DOHH2 (cell line): ENCODE results near the gene ELFN1.
A peak's percentile ranks its signal among the peaks of the same experiment; 100 is the strongest.

Experiments used
- H3F3A ChIP-seq: fragments of 200-600 bp; sonication (generic), shearing (Covaris generic); 2 replicates; pipeline ENCODE4 v1.6.0; 2016; ENCODE audit warnings: antibody characterized with exemption, mild to moderate bottlenecking; ENCODE audit not compliant: control insufficient read depth, insufficient read depth
- H3K27ac ChIP-seq: fragments of 200-600 bp; sonication (generic); 2 replicates; pipeline ENCODE4 v1.5.1; 2014; ENCODE audit warnings: low read depth, mild to moderate bottlenecking, low read length, moderate library complexity
- H3K27me3 ChIP-seq: fragments of 200-600 bp; sonication (generic); 2 replicates; pipeline ENCODE4 v1.6.1; 2014; ENCODE audit warnings: mild to moderate bottlenecking, low read length, mixed read lengths; ENCODE audit not compliant: control insufficient read depth
- H3K36me3 ChIP-seq: fragments of 200-600 bp; sonication (generic); 2 replicates; pipeline ENCODE4 v1.6.1; 2014; ENCODE audit warnings: mild to moderate bottlenecking, low read length, moderate library complexity, mixed read lengths; ENCODE audit not compliant: control insufficient read depth
- H3K4me1 ChIP-seq: fragments of 200-600 bp; sonication (generic); 2 replicates; pipeline ENCODE4 v1.6.1; 2014; ENCODE audit warnings: mild to moderate bottlenecking, low read length, mixed read lengths; ENCODE audit not compliant: control insufficient read depth
- H3K4me2 ChIP-seq: fragments of 200-600 bp; sonication (generic); 2 replicates; pipeline ENCODE4 v1.6.0; 2014; ENCODE audit warnings: mild to moderate bottlenecking, low read length, moderate library complexity
- H3K4me3 ChIP-seq: fragments of 200-600 bp; sonication (generic); 2 replicates; pipeline ENCODE4 v1.5.1; 2014; ENCODE audit warnings: mild to moderate bottlenecking, low read length, mixed read lengths
- H3K79me2 ChIP-seq: fragments of 200-600 bp; sonication (generic); 2 replicates; pipeline ENCODE4 v1.6.1; 2014; ENCODE audit warnings: mild to moderate bottlenecking, low read length, mixed read lengths; ENCODE audit not compliant: control insufficient read depth
- H3K9me2 ChIP-seq: fragments of 200-600 bp; sonication (generic); replicated peaks from 2 replicates; pipeline ENCODE4 v1.6.1; 2014; ENCODE audit warnings: mild to moderate bottlenecking, low read length, mixed read lengths; ENCODE audit not compliant: control insufficient read depth
- H3K9me3 ChIP-seq: fragments of 200-600 bp; sonication (generic); 2 replicates; pipeline ENCODE4 v1.6.1; 2014; ENCODE audit warnings: antibody characterized with exemption, low read length, mixed read lengths; ENCODE audit not compliant: control insufficient read depth, insufficient read depth
- H4K20me1 ChIP-seq: fragments of 200-600 bp; sonication (generic); 2 replicates; pipeline ENCODE4 v1.6.0; 2014; ENCODE audit warnings: low read depth, mild to moderate bottlenecking, antibody characterized with exemption, low read length, moderate library complexity; ENCODE audit not compliant: control insufficient read depth, insufficient read depth
- EZH2phosphoT487 ChIP-seq: fragments of 200-600 bp; sonication (generic); IDR thresholded peaks from 2 replicates; pipeline ENCODE4 v1.6.1; 2017; ENCODE audit warnings: borderline replicate concordance, mild to moderate bottlenecking, antibody characterized with exemption, low read length, moderate library complexity, mixed read lengths
- TF ChIP-seq, protein P1 (sequence below): fragments of 200-600 bp; sonication (generic); IDR thresholded peaks from one replicate; pipeline ENCODE4 v1.5.1; 2014; ENCODE audit warnings: antibody characterized with exemption, mild to moderate bottlenecking, low read depth, low read length; ENCODE audit not compliant: poor library complexity, severe bottlenecking

Gene ELFN1

DNA sequence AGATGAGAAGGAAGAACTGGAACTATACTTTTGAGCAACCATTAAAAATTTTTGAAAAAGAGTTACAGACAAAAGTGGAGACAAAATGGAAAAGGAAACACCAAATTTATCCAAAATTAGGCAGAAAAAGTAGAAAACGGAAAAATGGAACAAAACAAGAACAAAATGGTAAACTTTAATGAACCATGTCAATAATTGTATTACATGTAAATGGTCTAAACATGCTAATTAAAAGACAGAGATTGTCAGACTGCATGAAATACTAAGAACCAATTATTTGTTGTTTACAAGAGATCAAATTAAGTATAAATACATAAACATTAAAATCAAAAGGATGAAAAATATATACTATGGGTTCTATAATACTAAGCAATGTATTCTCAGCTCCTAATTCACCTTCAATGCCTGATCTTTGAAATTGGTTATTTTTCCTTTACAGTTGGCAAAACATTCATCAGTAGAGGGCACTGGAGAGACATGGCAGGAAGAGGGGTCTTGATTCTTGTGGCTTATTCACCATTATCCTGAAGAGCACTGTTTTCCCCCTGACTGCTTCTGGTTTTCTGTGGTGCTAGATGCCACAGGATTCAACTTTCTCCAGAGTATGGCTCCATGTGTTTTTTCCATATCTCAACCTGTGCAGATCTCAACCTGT is 124.9 kb downstream of the ELFN1 start:
- TF ChIP-seq, protein P1, sequence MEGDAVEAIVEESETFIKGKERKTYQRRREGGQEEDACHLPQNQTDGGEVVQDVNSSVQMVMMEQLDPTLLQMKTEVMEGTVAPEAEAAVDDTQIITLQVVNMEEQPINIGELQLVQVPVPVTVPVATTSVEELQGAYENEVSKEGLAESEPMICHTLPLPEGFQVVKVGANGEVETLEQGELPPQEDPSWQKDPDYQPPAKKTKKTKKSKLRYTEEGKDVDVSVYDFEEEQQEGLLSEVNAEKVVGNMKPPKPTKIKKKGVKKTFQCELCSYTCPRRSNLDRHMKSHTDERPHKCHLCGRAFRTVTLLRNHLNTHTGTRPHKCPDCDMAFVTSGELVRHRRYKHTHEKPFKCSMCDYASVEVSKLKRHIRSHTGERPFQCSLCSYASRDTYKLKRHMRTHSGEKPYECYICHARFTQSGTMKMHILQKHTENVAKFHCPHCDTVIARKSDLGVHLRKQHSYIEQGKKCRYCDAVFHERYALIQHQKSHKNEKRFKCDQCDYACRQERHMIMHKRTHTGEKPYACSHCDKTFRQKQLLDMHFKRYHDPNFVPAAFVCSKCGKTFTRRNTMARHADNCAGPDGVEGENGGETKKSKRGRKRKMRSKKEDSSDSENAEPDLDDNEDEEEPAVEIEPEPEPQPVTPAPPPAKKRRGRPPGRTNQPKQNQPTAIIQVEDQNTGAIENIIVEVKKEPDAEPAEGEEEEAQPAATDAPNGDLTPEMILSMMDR: peak; percentile 47
- no peak for TF ChIP-seq EZH2phosphoT487
- no peaks in the 10 kb centered on the region for H3K4me1 ChIP-seq
- H3K4me3 ChIP-seq: no peak overlapping the region
- H3K9me2 ChIP-seq: no peaks in the 10 kb centered on the region
- no peaks in the 10 kb centered on the region for H3K27me3 ChIP-seq
- H4K20me1 ChIP-seq: no peaks in the 10 kb centered on the region
- no peak overlapping the region for H3K4me2 ChIP-seq
- no peaks in the 10 kb centered on the region for H3K36me3 ChIP-seq
- no peak overlapping the region for H3K27ac ChIP-seq
- H3K79me2 ChIP-seq: no peaks in the 10 kb centered on the region
- no peaks in the 10 kb centered on the region for H3F3A ChIP-seq
- peaks cover 19% of the 10 kb centered on the region for H3K9me3 ChIP-seq
